Right atrium auricular region (tissue), 2 donors: ENCODE measurements around the gene PUM1. TPM values are rescaled to one million over a fixed set of nuclear protein-coding genes. Genes with fewer than 3 reads are reported as not detected.
"Not testable (repeated sequence)": the region's sequence is repeated elsewhere in the genome, so short reads cannot be mapped to it uniquely, and the experiment has no call there.

ENCODE experiments used
- DNase-seq: peaks from one replicate; pipeline ENCODE4 v3.0.0-alpha.2; 2019; ENCODE audit warnings: low spot score
- H3K27ac ChIP-seq, 2 donors: fragments of 200-600 bp; sonication (generic); 1 replicate in 1 of 2; 2 replicates in 1 of 2; pipeline ENCODE4 v1.5.1; 2016 to 2019
- H3K27me3 ChIP-seq, 2 donors: fragments of 200-600 bp; sonication (generic); one replicate each; pipeline versions ENCODE4 v1.5.1 to v1.6.0; 2017 to 2019
- H3K36me3 ChIP-seq: fragments of 200-600 bp; sonication (generic); one replicate; pipeline ENCODE4 v1.5.1; 2016
- H3K4me1 ChIP-seq, 2 donors: fragments of 200-600 bp; sonication (generic); one replicate each; pipeline versions ENCODE4 v1.5.1 to v1.6.0; 2017 to 2019
- H3K4me3 ChIP-seq, 2 donors: fragments of 200-600 bp; sonication (generic); 1 replicate in 1 of 2; 2 replicates in 1 of 2; pipeline ENCODE4 v1.5.1; 2017 to 2019; ENCODE audit warnings: mild to moderate bottlenecking in 1 of 2, moderate library complexity in 1 of 2
- H3K9me3 ChIP-seq, 2 donors: fragments of 200-600 bp; sonication (generic); one replicate each; pipeline ENCODE4 v1.5.1; 2019
- CTCF ChIP-seq, 2 donors: fragments of 200-600 bp; sonication (generic); IDR thresholded peaks; one replicate each; pipeline ENCODE4 v1.5.1; 2019; ENCODE audit warnings: antibody characterized with exemption in 2 of 2
- total RNA-seq, 2 donors: library from RNA; depleted of rRNA; stranded (reverse); fragments of >200 nt; gene quantifications; one replicate each; pipeline ENCODE4 v1.1.0, GENCODE V29; 2016

PUM1 gene
- total RNA-seq, 2 donors from 2014 or later, result 51.2 to 68.8 TPM

GRCh38 chr1:31095298-31095981 is 29.9 kb upstream of the PUM1 start:
- H3K4me1 ChIP-seq, result no peaks in the 10 kb centered on the region
- H3K27me3 ChIP-seq, result no peaks in the 10 kb centered on the region
- no peaks in the 10 kb centered on the region for H3K36me3 ChIP-seq
- no peaks in the 10 kb centered on the region for H3K9me3 ChIP-seq
- no peak overlapping the region for H3K27ac ChIP-seq
- H3K4me3 ChIP-seq, result no peak overlapping the region
- TF ChIP-seq CTCF (IDR thresholded peaks at IDR 0.05), result no peak
- no peak for DNase-seq

- not testable (repeated sequence) for H3K27ac ChIP-seq, H3K9me3 ChIP-seq, DNase-seq
Measured at GRCh38 chr1:31088081-31088480, 22.6 kb upstream of the PUM1 start.

GRCh38 chr1:31084782-31085569 is 19.5 kb upstream of the PUM1 start:
- no peak for DNase-seq
- no peaks in the 10 kb centered on the region for H3K27me3 ChIP-seq
- H3K9me3 ChIP-seq, result no peaks in the 10 kb centered on the region
- TF ChIP-seq CTCF (IDR thresholded peaks at IDR 0.05), result no peak
- no peak overlapping the region for H3K27ac ChIP-seq
- H3K4me1 ChIP-seq, result no peaks in the 10 kb centered on the region
- no peak overlapping the region for H3K4me3 ChIP-seq
- H3K36me3 ChIP-seq, result no peaks in the 10 kb centered on the region

More at GRCh38 chr1:31088081-31088480, 22.6 kb upstream of the PUM1 start:
- not testable (repeated sequence) for H3K27me3 ChIP-seq, H3K4me1 ChIP-seq, H3K36me3 ChIP-seq, H3K4me3 ChIP-seq

- no peaks in the 10 kb centered on the region for H3K9me3 ChIP-seq
- H3K27ac ChIP-seq, result no peak overlapping the region
- H3K27me3 ChIP-seq, result no peaks in the 10 kb centered on the region
- H3K36me3 ChIP-seq, result no peaks in the 10 kb centered on the region
- no peaks in the 10 kb centered on the region for H3K4me1 ChIP-seq
- no peak for DNase-seq
- H3K4me3 ChIP-seq, result no peak overlapping the region
- TF ChIP-seq CTCF (IDR thresholded peaks at IDR 0.05), result no peak
Measured at GRCh38 chr1:31082385-31082784, 16.9 kb upstream of the PUM1 start.

GRCh38 chr1:31073044-31073443 is 7.5 kb upstream of the PUM1 start:
- DNase-seq, result no peak
- no peak for TF ChIP-seq CTCF (IDR thresholded peaks at IDR 0.05)
- Histone ChIP-seq H3K27me3 (no peaks in the 10 kb centered on the region), H3K4me3 (no peak overlapping the region), H3K27ac (no peak overlapping the region), H3K9me3 (no peaks in the 10 kb centered on the region), H3K4me1 (no peaks in the 10 kb centered on the region), H3K36me3 (no peaks in the 10 kb centered on the region)

- no peaks in the 10 kb centered on the region for H3K27me3 ChIP-seq
- no peaks in the 10 kb centered on the region for H3K36me3 ChIP-seq
- no peak overlapping the region for H3K4me3 ChIP-seq
- H3K27ac ChIP-seq, result no peak overlapping the region
- H3K9me3 ChIP-seq, result no peaks in the 10 kb centered on the region
- no peak for DNase-seq
- H3K4me1 ChIP-seq, result no peaks in the 10 kb centered on the region
- TF ChIP-seq CTCF (IDR thresholded peaks at IDR 0.05), result no peak
Measured at GRCh38 chr1:31072304-31072746, 6.8 kb upstream of the PUM1 start.
